GM12874 (cell line): ENCODE measurements around the gene OTOS.

Experiments
- CTCF ChIP-seq: IDR thresholded peaks from 2 replicates; pipeline ENCODE4 v1.5.1; 2011; ENCODE audit warnings: low read depth, mild to moderate bottlenecking, control low read depth, low read length, moderate library complexity; ENCODE audit not compliant: insufficient read depth

OTOS gene

GRCh38 chr2:240106765-240107476 is 33.5 kb downstream of the OTOS start:
- TF ChIP-seq CTCF, result no peak

GRCh38 chr2:240105982-240106381 is 34.5 kb downstream of the OTOS start:
- no peak for TF ChIP-seq CTCF

GRCh38 chr2:240103136-240103535 is 37.3 kb downstream of the OTOS start:
- no peak for TF ChIP-seq CTCF

GRCh38 chr2:240098349-240098748 is 42.1 kb downstream of the OTOS start:
- no peak for TF ChIP-seq CTCF

- no peak for TF ChIP-seq CTCF
Observed at GRCh38 chr2:240095556-240096523, 44.6 kb downstream of the OTOS start.

GRCh38 chr2:240089306-240089705 is 51.2 kb downstream of the OTOS start:
- no peak for TF ChIP-seq CTCF
